GM23338 (cell line): ENCODE results near the gene LDB3. TPM values are rescaled to one million over a fixed set of nuclear protein-coding genes. Genes with fewer than 3 reads are reported as not detected.

ENCODE experiments used
- polyA plus RNA-seq: library from polyadenylated mRNA; unstranded; fragments of >200 nt; fragmentation: Nextera tagmentation; extraction: Ambion mirVana; gene quantifications from 2 replicates; pipeline ENCODE4 v1.2.1, GENCODE V29; 2016
- total RNA-seq: library from RNA; depleted of rRNA; stranded (reverse); fragments of >200 nt; shearing (Covaris generic); gene quantifications from 2 replicates; pipeline ENCODE4 v1.2.3, GENCODE V29; 2014; rRNA removed

The LDB3 gene
- total and polyA plus RNA-seq, 2 experiments from 2014 or later, result 0.14 to 0.16 TPM

Other genes starting within 250 kb of the LDB3 start
- gene WAPL, start 146.7 kb upstream of the LDB3 start, total RNA-seq, result 60.8 and 67.9 TPM in 2 replicates
- gene WAPL, start 146.7 kb upstream of the LDB3 start, polyA plus RNA-seq, result 23.6 and 25.2 TPM in 2 replicates
- gene OPN4, start 14.0 kb upstream of the LDB3 start, total RNA-seq, result not detected in 2 replicates
- not detected in 2 replicates for gene OPN4, start 14.0 kb upstream of the LDB3 start, polyA plus RNA-seq
- gene BMPR1A, start 88.1 kb downstream of the LDB3 start, total RNA-seq, result 82.5 and 87.7 TPM in 2 replicates
- 12.4 and 14.2 TPM in 2 replicates for gene BMPR1A, start 88.1 kb downstream of the LDB3 start, polyA plus RNA-seq